ENCODE results near the gene ANXA4.

DNA sequence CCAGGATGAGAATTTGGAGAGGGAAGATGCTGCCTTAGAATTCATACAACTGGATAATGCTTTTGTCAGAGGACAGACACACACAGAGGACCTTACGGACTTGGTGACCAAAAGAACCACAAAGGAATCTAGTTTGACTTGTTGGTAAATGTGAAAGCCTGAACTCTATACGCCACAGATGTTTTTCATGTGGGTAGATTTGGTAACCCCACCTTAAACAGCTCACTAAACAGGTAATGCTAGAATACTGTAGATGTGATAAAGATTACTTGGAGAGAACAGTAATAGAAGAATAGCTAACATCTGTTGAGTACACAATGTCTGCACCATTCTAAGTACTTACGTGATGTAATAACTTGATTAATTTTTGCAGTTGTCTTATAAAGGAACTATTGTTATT lies 24.1 kb downstream of the ANXA4 start:
- TF ChIP-seq TARDBP (IDR thresholded peaks at IDR 0.05) (no peak), ELF4 (IDR thresholded peaks at IDR 0.05) (no peak), SP1 (IDR thresholded peaks at IDR 0.05) (no peak), ARNT (IDR thresholded peaks at IDR 0.05) (no peak), HDGF (IDR thresholded peaks at IDR 0.05; ENCODE audit: borderline replicate concordance) (no peak), FOXK2 (IDR thresholded peaks at IDR 0.05) (no peak), L3MBTL2 (conservative IDR thresholded peaks at IDR 0.05) (no peak), BHLHE40 (IDR thresholded peaks at IDR 0.05; ENCODE audit: borderline replicate concordance) (no peak), FOXA1 (IDR thresholded peaks at IDR 0.05) (no peak), FOXM1 (IDR thresholded peaks at IDR 0.05; ENCODE audit: borderline replicate concordance) (no peak), NFRKB (IDR thresholded peaks at IDR 0.05) (no peak)
- TF ChIP-seq, protein P1, sequence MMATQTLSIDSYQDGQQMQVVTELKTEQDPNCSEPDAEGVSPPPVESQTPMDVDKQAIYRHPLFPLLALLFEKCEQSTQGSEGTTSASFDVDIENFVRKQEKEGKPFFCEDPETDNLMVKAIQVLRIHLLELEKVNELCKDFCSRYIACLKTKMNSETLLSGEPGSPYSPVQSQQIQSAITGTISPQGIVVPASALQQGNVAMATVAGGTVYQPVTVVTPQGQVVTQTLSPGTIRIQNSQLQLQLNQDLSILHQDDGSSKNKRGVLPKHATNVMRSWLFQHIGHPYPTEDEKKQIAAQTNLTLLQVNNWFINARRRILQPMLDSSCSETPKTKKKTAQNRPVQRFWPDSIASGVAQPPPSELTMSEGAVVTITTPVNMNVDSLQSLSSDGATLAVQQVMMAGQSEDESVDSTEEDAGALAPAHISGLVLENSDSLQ (IDR thresholded peaks at IDR 0.05): no peak

Measured in HEK293T (cell line).